ENCODE measurements around the gene P4HTM.

Gene P4HTM

GRCh38 chr3:49025793-49026520 lies 35.9 kb downstream of the P4HTM start:
- DNase-seq: no peak

- no peak for DNase-seq
These were observed 36.5 kb downstream of the P4HTM start for GRCh38 chr3:49026536-49026935.

GRCh38 chr3:49027634-49028033 lies 37.6 kb downstream of the P4HTM start:
- peak in 1 of 2 experiments; percentile 13 for DNase-seq

GRCh38 chr3:49028298-49028672 lies 38.2 kb downstream of the P4HTM start:
- no peak for DNase-seq

GRCh38 chr3:49028673-49029562 lies 38.9 kb downstream of the P4HTM start, which contains the start of gene IMPDH2:
TSS of gene IMPDH2 (minus strand) at chr3:49029398. CDS start at chr3:49029350, 48 bp downstream.
- peak; percentile 93 to 94 for DNase-seq

GRCh38 chr3:49029563-49029884 lies 39.5 kb downstream of the P4HTM start:
- no peak for DNase-seq

- no peak for DNase-seq
These were observed 40.3 kb downstream of the P4HTM start for GRCh38 chr3:49030321-49030720.

- no peak for DNase-seq
These were observed 42.7 kb downstream of the P4HTM start for GRCh38 chr3:49032646-49033304.

- no peak for DNase-seq
These were observed 44.6 kb downstream of the P4HTM start for GRCh38 chr3:49034650-49035049.

- DNase-seq: no peak
These were observed 45.2 kb downstream of the P4HTM start for GRCh38 chr3:49035281-49035680.

- no peak for DNase-seq
These were observed 63.5 kb downstream of the P4HTM start for GRCh38 chr3:49053543-49053942.

GRCh38 chr3:49054344-49054862 lies 64.4 kb downstream of the P4HTM start:
- no peak for DNase-seq

All from activated CD4-positive, alpha-beta T cell treated with anti-CD3 and anti-CD28 coated beads, Interleukin-2, amount 50 U/mL, for 48 hours (primary cell).